Measurements from ENCODE around the gene MYBPC2.

The MYBPC2 gene

DNA sequence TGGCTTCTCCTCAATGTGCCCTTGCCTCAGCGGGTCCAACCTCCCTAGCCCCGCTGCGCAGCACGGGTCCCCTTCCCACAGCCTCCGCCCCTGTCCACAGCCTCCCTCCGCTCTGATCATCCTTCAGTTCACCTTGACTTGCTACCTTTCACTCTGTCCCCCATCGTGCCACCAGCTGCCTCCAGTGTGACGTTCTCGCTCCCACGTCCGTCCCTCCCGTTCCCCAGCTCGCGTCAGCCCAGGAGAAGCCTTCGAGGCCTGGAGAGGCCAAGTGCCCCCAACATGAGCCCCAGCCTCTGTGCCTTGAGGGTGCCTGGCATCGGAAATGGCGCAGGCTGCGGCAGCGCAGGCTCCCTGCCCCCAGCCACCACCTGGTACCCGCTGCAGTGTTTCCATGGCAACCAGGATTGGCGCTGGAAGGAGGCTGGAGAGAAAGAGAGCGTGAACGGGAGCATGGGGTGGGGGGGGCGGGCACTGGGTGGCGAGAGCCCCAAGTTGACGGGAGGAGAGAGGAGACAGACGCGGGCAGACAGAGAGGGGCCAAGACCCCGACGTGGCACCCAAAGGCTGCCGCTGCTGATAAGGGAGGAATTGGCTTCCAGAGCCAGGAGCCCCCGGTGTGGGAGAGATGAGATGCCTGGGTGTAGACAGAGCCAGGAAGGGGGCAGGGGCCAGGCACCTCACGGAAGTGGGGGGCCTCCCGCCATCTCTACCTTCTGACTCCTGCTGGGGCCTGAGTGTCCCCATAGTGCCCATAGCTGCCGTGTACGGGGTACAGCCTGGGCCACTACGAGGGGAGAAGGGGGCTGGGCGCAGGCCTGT lies 81.9 kb downstream of the MYBPC2 start:
- H3K27ac ChIP-seq (ENCODE audit: low read depth, low read length, poor library complexity, severe bottlenecking): no peak overlapping the region
- H3K79me2 ChIP-seq (ENCODE audit: insufficient read depth, low read length): no peaks in the 10 kb centered on the region
- H3F3A ChIP-seq (ENCODE audit: insufficient read depth, low read length): no peaks in the 10 kb centered on the region
- H3K36me3 ChIP-seq (ENCODE audit: insufficient read depth, low read length): no peaks in the 10 kb centered on the region
- no peak overlapping the region for H3K4me2 ChIP-seq (ENCODE audit: low read length)
- no peak overlapping the region for H2AFZ ChIP-seq (ENCODE audit: low read length)
- TF ChIP-seq, protein P1, sequence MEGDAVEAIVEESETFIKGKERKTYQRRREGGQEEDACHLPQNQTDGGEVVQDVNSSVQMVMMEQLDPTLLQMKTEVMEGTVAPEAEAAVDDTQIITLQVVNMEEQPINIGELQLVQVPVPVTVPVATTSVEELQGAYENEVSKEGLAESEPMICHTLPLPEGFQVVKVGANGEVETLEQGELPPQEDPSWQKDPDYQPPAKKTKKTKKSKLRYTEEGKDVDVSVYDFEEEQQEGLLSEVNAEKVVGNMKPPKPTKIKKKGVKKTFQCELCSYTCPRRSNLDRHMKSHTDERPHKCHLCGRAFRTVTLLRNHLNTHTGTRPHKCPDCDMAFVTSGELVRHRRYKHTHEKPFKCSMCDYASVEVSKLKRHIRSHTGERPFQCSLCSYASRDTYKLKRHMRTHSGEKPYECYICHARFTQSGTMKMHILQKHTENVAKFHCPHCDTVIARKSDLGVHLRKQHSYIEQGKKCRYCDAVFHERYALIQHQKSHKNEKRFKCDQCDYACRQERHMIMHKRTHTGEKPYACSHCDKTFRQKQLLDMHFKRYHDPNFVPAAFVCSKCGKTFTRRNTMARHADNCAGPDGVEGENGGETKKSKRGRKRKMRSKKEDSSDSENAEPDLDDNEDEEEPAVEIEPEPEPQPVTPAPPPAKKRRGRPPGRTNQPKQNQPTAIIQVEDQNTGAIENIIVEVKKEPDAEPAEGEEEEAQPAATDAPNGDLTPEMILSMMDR (IDR thresholded peaks at IDR 0.05; ENCODE audit: low read length): no peak
- no peak for TF ChIP-seq EZH2 (IDR thresholded peaks at IDR 0.05; ENCODE audit: borderline replicate concordance, low read length)
- H3K4me3 ChIP-seq (ENCODE audit: low read depth, low read length, poor library complexity, severe bottlenecking): no peak overlapping the region
- H3K4me1 ChIP-seq (ENCODE audit: insufficient read depth, low read length, severe bottlenecking): peaks cover 14% of the 10 kb centered on the region
- H3K9ac ChIP-seq (ENCODE audit: low read length): no peak overlapping the region
- no peaks in the 10 kb centered on the region for H3K9me2 ChIP-seq (ENCODE audit: low read depth, low read length)
- H4K20me1 ChIP-seq (ENCODE audit: insufficient read depth, low read length): no peaks in the 10 kb centered on the region
- no peaks in the 10 kb centered on the region for H3K27me3 ChIP-seq (ENCODE audit: insufficient read depth, low read length)
- no peaks in the 10 kb centered on the region for H3K9me3 ChIP-seq (ENCODE audit: low read length)

DNA sequence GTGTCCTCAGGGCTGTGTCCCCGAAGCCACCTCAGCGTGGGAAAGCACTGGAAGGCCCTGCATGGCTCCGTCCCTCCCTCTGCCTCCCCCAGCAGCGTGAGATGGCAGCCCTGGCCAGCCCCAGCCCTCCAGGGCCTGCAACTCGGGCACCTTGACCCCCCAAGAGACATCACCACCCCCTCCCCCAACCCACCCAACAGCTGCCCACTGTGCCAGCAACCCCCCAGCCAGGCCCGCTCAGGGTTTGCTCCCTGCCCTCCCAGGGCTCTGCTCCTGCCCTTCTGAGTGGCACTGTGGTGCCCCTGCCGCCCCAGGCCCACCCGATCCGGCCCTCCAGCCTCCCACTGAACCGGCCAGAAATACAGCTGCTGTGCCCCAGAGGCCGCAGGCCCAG lies 82.5 kb downstream of the MYBPC2 start:
- H3K36me3 ChIP-seq (ENCODE audit: insufficient read depth, low read length): no peaks in the 10 kb centered on the region
- TF ChIP-seq EZH2 (IDR thresholded peaks at IDR 0.05; ENCODE audit: borderline replicate concordance, low read length): no peak
- TF ChIP-seq, protein P1 (IDR thresholded peaks at IDR 0.05; ENCODE audit: low read length): no peak
- H2AFZ ChIP-seq (ENCODE audit: low read length): no peak overlapping the region
- H3K9me3 ChIP-seq (ENCODE audit: low read length): no peaks in the 10 kb centered on the region
- H3K27ac ChIP-seq (ENCODE audit: low read depth, low read length, poor library complexity, severe bottlenecking): no peak overlapping the region
- no peaks in the 10 kb centered on the region for H3F3A ChIP-seq (ENCODE audit: insufficient read depth, low read length)
- no peaks in the 10 kb centered on the region for H3K27me3 ChIP-seq (ENCODE audit: insufficient read depth, low read length)
- no peaks in the 10 kb centered on the region for H3K9me2 ChIP-seq (ENCODE audit: low read depth, low read length)
- H4K20me1 ChIP-seq (ENCODE audit: insufficient read depth, low read length): no peaks in the 10 kb centered on the region
- H3K4me2 ChIP-seq (ENCODE audit: low read length): no peak overlapping the region
- peaks cover 14% of the 10 kb centered on the region for H3K4me1 ChIP-seq (ENCODE audit: insufficient read depth, low read length, severe bottlenecking)
- no peak overlapping the region for H3K4me3 ChIP-seq (ENCODE audit: low read depth, low read length, poor library complexity, severe bottlenecking)
- H3K9ac ChIP-seq (ENCODE audit: low read length): no peak overlapping the region
- H3K79me2 ChIP-seq (ENCODE audit: insufficient read depth, low read length): no peaks in the 10 kb centered on the region

Measured in OCI-LY1 (cell line).